HUES64 (cell line): ENCODE results near the gene NR3C2.
"Not testable (repeated sequence)": the region's sequence is repeated elsewhere in the genome, so short reads cannot be mapped to it uniquely, and the experiment has no call there.

Experiments
- H3K27ac ChIP-seq: 2 replicates; pipeline ENCODE4 v1.7.0; 2013; ENCODE audit warnings: low read depth, low read length, inconsistent platforms
- H3K27me3 ChIP-seq: 2 replicates; pipeline ENCODE4 v1.6.1; 2013; ENCODE audit warnings: mild to moderate bottlenecking, low read length; ENCODE audit not compliant: insufficient read depth
- H3K36me3 ChIP-seq: 2 replicates; pipeline ENCODE4 v1.6.1; 2013; ENCODE audit warnings: mild to moderate bottlenecking, low read length; ENCODE audit not compliant: insufficient read depth
- H3K4me1 ChIP-seq: 2 replicates; pipeline ENCODE4 v1.6.1; 2013; ENCODE audit warnings: mild to moderate bottlenecking, low read length, moderate library complexity; ENCODE audit not compliant: insufficient read depth
- H3K4me3 ChIP-seq: 2 replicates; pipeline ENCODE4 v1.5.1; 2013; ENCODE audit warnings: mild to moderate bottlenecking, low read length, moderate library complexity
- H3K9ac ChIP-seq: 2 replicates; pipeline ENCODE4 v1.6.1; 2013; ENCODE audit warnings: mild to moderate bottlenecking, low read depth, low read length
- H3K9me3 ChIP-seq: 2 replicates; pipeline ENCODE4 v1.6.1; 2013; ENCODE audit warnings: low read depth, low read length; ENCODE audit not compliant: insufficient read depth
- WGBS: fragments of 150-250, 120-280 bp; methylation state at CpG from one replicate; pipeline ENCODE4 v1.1.7; 2013; ENCODE audit warnings: missing lambda C conversion rate; 5-methylcytosine and 5-hydroxymethylcytosine counted together

NR3C2 gene

GRCh38 chr4:148090029-148090428, 352.2 kb downstream of the NR3C2 start:
- no peaks in the 10 kb centered on the region for H3K36me3 ChIP-seq
- H3K4me1 ChIP-seq: no peaks in the 10 kb centered on the region
- no peak overlapping the region for H3K4me3 ChIP-seq
- WGBS: 93% methylated on average over 6 of the region's 6 CpGs
- no peaks in the 10 kb centered on the region for H3K9me3 ChIP-seq
- H3K27ac ChIP-seq: no peak overlapping the region
- H3K9ac ChIP-seq: no peak overlapping the region
- H3K27me3 ChIP-seq: no peaks in the 10 kb centered on the region

- Histone ChIP-seq H3K27me3 (no peaks in the 10 kb centered on the region), H3K4me3 (no peak overlapping the region), H3K27ac (no peak overlapping the region), H3K9me3 (no peaks in the 10 kb centered on the region), H3K9ac (no peak overlapping the region), H3K4me1 (no peaks in the 10 kb centered on the region), H3K36me3 (no peaks in the 10 kb centered on the region)
- 92% methylated on average over 6 of the region's 6 CpGs for WGBS
Measured at GRCh38 chr4:148089624-148090023, 352.6 kb downstream of the NR3C2 start.

GRCh38 chr4:148083073-148083472, 359.1 kb downstream of the NR3C2 start:
- H3K27me3 ChIP-seq, H3K9ac ChIP-seq, H3K36me3 ChIP-seq, H3K4me3 ChIP-seq, H3K27ac ChIP-seq, H3K9me3 ChIP-seq, H3K4me1 ChIP-seq: not testable (repeated sequence)
- WGBS: 95% methylated on average over 4 of the region's 4 CpGs

GRCh38 chr4:148081745-148082144, 360.5 kb downstream of the NR3C2 start:
- Histone ChIP-seq H3K4me1 (no peaks in the 10 kb centered on the region), H3K9ac (no peak overlapping the region), H3K4me3 (no peak overlapping the region), H3K27me3 (no peaks in the 10 kb centered on the region), H3K9me3 (no peaks in the 10 kb centered on the region), H3K27ac (no peak overlapping the region), H3K36me3 (0 out of 2 replicates have a peak, but pooled peaks cover 4% of the 10 kb centered on the region)
- WGBS: 96% methylated on average over 3 of the region's 3 CpGs

GRCh38 chr4:148081267-148081666, 360.9 kb downstream of the NR3C2 start:
- Histone ChIP-seq H3K27ac (no peak overlapping the region), H3K4me1 (no peaks in the 10 kb centered on the region), H3K9me3 (no peaks in the 10 kb centered on the region), H3K9ac (no peak overlapping the region), H3K27me3 (no peaks in the 10 kb centered on the region), H3K36me3 (0 out of 2 replicates have a peak, but pooled peaks cover 4% of the 10 kb centered on the region), H3K4me3 (no peak overlapping the region)
- 97% methylated on average over 12 of the region's 12 CpGs for WGBS

- no peak overlapping the region for H3K4me3 ChIP-seq
- no peak overlapping the region for H3K9ac ChIP-seq
- H3K4me1 ChIP-seq: no peaks in the 10 kb centered on the region
- peaks cover 9% of the 10 kb centered on the region for H3K9me3 ChIP-seq
- no peaks in the 10 kb centered on the region for H3K27me3 ChIP-seq
- H3K36me3 ChIP-seq: peaks cover 7% of the 10 kb centered on the region; the same call in 1 of the 2 replicates
- H3K27ac ChIP-seq: no peak overlapping the region
- WGBS: 93% methylated on average over 7 of the region's 7 CpGs
Measured at GRCh38 chr4:148079961-148080360, 362.3 kb downstream of the NR3C2 start.

GRCh38 chr4:148078061-148078460, 364.2 kb downstream of the NR3C2 start:
- no peak overlapping the region for H3K27ac ChIP-seq
- H3K9ac ChIP-seq: no peak overlapping the region
- 92% methylated on average over 2 of the region's 2 CpGs for WGBS
- H3K27me3 ChIP-seq: no peaks in the 10 kb centered on the region
- H3K9me3 ChIP-seq: peaks cover 28% of the 10 kb centered on the region
- H3K4me3 ChIP-seq: no peak overlapping the region
- peaks cover 12% of the 10 kb centered on the region; the same call in 1 of the 2 replicates for H3K36me3 ChIP-seq
- H3K4me1 ChIP-seq: no peaks in the 10 kb centered on the region

GRCh38 chr4:148077581-148077980, 364.6 kb downstream of the NR3C2 start:
- H3K36me3 ChIP-seq: peaks cover 14% of the 10 kb centered on the region; the same call in 1 of the 2 replicates
- no peak overlapping the region for H3K9ac ChIP-seq
- no peaks in the 10 kb centered on the region for H3K27me3 ChIP-seq
- H3K4me3 ChIP-seq: no peak overlapping the region
- H3K9me3 ChIP-seq: peaks cover 29% of the 10 kb centered on the region
- no peak overlapping the region for H3K27ac ChIP-seq
- no peaks in the 10 kb centered on the region for H3K4me1 ChIP-seq
- WGBS: 94% methylated on average over 1 of the region's 1 CpG

- no peak overlapping the region for H3K9ac ChIP-seq
- H3K27me3 ChIP-seq: no peaks in the 10 kb centered on the region
- peaks cover 14% of the 10 kb centered on the region; the same call in 1 of the 2 replicates for H3K36me3 ChIP-seq
Measured at GRCh38 chr4:148076964-148077363, 365.2 kb downstream of the NR3C2 start.

GRCh38 chr4:148075438-148075837, 366.8 kb downstream of the NR3C2 start:
- Histone ChIP-seq H3K9me3 (peaks cover 29% of the 10 kb centered on the region), H3K4me3 (no peak overlapping the region), H3K36me3 (peaks cover 14% of the 10 kb centered on the region; the same call in 1 of the 2 replicates), H3K27ac (no peak overlapping the region), H3K27me3 (no peaks in the 10 kb centered on the region), H3K9ac (no peak overlapping the region), H3K4me1 (no peaks in the 10 kb centered on the region)
- WGBS: 96% methylated on average over 3 of the region's 3 CpGs

More at GRCh38 chr4:148076964-148077363, 365.2 kb downstream of the NR3C2 start:
- Histone ChIP-seq H3K4me3 (no peak overlapping the region), H3K9me3 (peaks cover 29% of the 10 kb centered on the region), H3K4me1 (no peaks in the 10 kb centered on the region), H3K27ac (no peak overlapping the region)
- 95% methylated on average over 5 of the region's 5 CpGs for WGBS

- peaks cover 29% of the 10 kb centered on the region for H3K9me3 ChIP-seq
- no peaks in the 10 kb centered on the region for H3K4me1 ChIP-seq
- H3K4me3 ChIP-seq: no peak overlapping the region
- H3K27ac ChIP-seq: no peak overlapping the region
- H3K36me3 ChIP-seq: peaks cover 11% of the 10 kb centered on the region; the same call in 1 of the 2 replicates
- 98% methylated on average over 5 of the region's 5 CpGs for WGBS
- H3K9ac ChIP-seq: no peak overlapping the region
- H3K27me3 ChIP-seq: no peaks in the 10 kb centered on the region
Measured at GRCh38 chr4:148074462-148074861, 367.8 kb downstream of the NR3C2 start.

- Histone ChIP-seq H3K4me3 (no peak overlapping the region), H3K9ac (no peak overlapping the region), H3K36me3 (peaks cover 11% of the 10 kb centered on the region; the same call in 1 of the 2 replicates), H3K4me1 (no peaks in the 10 kb centered on the region), H3K9me3 (peaks cover 29% of the 10 kb centered on the region), H3K27ac (no peak overlapping the region), H3K27me3 (no peaks in the 10 kb centered on the region)
- WGBS: 98% methylated on average over 6 of the region's 6 CpGs
Measured at GRCh38 chr4:148073349-148073748, 368.9 kb downstream of the NR3C2 start.
